ENCODE results near the gene LUZP2.

Gene LUZP2

DNA sequence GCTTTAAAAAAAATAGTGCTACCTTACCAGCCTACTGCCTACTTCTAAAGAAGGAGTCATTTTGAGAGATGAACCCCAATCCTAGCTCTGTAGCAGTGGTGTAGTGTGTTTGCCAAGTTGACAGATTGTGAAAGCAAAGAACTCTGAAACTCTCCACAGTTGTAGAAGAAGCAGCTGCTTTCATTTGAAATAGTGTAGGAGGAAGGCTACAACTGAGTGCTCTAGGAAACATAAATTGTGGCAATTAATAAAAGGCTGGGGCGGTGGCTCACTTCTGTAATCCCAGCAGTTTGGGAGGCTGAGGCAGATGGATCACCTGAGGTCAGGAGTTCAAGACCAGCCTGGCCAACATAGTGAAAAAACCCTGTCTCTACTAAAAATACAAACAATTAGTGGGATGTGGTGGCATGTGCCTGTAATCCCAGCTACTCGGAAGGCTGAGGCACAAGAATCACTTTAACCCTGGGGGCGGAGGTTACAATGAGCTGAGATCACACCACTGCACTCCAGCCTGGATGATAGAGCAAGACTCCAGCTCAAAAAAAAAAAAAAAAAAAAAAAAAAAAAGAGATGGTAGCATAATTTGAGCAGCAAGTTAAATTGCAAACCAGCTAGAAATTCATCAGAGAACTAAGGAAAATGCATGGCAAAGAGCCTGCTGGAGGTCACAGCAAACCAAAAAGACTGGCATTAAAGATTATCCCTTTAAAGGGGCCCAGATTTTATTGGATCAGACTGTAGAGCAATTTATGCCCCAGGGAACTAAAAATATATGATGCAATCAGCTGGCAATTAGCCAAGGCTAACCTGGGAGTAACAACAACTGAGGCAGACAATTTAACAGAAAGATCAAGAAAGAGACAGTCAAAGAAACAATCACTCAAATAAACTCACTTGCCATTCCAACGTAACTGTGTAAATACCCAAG, 112.6 kb downstream of the LUZP2 start:
- TF ChIP-seq ZFX (IDR thresholded peaks at IDR 0.05; ENCODE audit: borderline replicate concordance), result no peak
- TF ChIP-seq, protein P1, sequence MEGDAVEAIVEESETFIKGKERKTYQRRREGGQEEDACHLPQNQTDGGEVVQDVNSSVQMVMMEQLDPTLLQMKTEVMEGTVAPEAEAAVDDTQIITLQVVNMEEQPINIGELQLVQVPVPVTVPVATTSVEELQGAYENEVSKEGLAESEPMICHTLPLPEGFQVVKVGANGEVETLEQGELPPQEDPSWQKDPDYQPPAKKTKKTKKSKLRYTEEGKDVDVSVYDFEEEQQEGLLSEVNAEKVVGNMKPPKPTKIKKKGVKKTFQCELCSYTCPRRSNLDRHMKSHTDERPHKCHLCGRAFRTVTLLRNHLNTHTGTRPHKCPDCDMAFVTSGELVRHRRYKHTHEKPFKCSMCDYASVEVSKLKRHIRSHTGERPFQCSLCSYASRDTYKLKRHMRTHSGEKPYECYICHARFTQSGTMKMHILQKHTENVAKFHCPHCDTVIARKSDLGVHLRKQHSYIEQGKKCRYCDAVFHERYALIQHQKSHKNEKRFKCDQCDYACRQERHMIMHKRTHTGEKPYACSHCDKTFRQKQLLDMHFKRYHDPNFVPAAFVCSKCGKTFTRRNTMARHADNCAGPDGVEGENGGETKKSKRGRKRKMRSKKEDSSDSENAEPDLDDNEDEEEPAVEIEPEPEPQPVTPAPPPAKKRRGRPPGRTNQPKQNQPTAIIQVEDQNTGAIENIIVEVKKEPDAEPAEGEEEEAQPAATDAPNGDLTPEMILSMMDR (IDR thresholded peaks at IDR 0.05), result no peak
- H3K27ac ChIP-seq, result no peak overlapping the region

DNA sequence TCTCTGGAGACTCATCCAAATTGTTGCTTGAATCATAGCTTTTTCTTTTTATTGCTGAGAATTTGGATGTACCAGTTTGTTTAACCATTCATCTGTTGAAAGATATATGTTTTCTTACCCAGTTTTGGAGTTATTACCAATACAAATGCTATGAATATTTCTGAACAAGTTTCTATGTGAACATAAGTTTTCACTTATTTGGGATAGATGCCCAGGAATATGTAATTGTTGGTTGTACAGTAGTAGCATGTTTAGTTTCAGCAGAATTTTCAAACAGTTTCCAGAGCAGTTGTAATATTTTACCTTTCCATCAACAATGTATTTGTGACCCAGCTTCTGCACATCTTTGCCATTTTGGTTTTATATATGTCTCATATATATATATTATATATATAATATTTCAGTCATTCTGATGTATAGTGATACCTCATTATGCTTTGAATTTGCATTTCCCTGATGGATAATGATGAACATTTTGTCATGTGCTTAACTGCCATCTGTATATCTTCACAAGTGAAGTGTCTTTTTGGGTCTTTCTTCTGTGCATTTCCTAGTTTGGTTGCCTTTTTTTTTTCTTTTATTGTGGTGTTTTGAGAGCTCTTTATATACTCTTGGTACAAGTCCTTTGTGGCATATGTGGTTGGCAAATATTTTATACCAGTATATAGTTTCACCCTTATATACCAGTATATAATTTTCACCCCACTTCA, 118.8 kb downstream of the LUZP2 start:
- TF ChIP-seq ZFX (IDR thresholded peaks at IDR 0.05; ENCODE audit: borderline replicate concordance), result no peak
- TF ChIP-seq, protein P1 (IDR thresholded peaks at IDR 0.05), result no peak
- no peak overlapping the region for H3K27ac ChIP-seq

- no peak for TF ChIP-seq ZFX (IDR thresholded peaks at IDR 0.05; ENCODE audit: borderline replicate concordance)
- TF ChIP-seq, protein P1 (IDR thresholded peaks at IDR 0.05), result no peak
- no peak overlapping the region for H3K27ac ChIP-seq
Observed at GRCh38 chr11:24617856-24618255, 121.0 kb downstream of the LUZP2 start.

- H3K27ac ChIP-seq, result no peak overlapping the region
- TF ChIP-seq, protein P1 (IDR thresholded peaks at IDR 0.05), result no peak
- TF ChIP-seq ZFX (IDR thresholded peaks at IDR 0.05; ENCODE audit: borderline replicate concordance), result no peak
Observed at GRCh38 chr11:24619900-24620299, 123.0 kb downstream of the LUZP2 start.

GRCh38 chr11:24622262-24622661, 125.4 kb downstream of the LUZP2 start:
- no peak for TF ChIP-seq ZFX (IDR thresholded peaks at IDR 0.05; ENCODE audit: borderline replicate concordance)
- TF ChIP-seq, protein P1 (IDR thresholded peaks at IDR 0.05), result no peak
- H3K27ac ChIP-seq, result no peak overlapping the region

DNA sequence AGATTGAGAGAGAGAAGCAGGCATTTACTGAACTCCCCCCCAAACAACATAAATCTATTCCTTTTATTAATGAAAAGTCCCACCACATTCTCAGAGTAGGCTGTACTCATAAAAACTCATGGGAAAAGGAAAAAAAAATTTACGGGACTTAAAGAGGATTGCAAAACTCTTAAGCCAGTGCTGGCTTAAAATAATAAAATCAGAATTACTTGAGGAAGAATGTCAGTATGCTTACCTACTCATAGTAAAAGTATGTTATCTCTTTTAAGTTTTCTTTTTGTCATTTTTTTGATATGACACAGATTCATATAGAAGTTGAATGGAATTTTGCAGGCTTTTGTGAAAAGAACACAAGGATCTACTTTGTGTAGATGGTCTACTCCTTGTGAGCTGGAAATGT, 126.3 kb downstream of the LUZP2 start:
- no peak overlapping the region for H3K27ac ChIP-seq
- TF ChIP-seq, protein P1 (IDR thresholded peaks at IDR 0.05), result no peak
- no peak for TF ChIP-seq ZFX (IDR thresholded peaks at IDR 0.05; ENCODE audit: borderline replicate concordance)

DNA sequence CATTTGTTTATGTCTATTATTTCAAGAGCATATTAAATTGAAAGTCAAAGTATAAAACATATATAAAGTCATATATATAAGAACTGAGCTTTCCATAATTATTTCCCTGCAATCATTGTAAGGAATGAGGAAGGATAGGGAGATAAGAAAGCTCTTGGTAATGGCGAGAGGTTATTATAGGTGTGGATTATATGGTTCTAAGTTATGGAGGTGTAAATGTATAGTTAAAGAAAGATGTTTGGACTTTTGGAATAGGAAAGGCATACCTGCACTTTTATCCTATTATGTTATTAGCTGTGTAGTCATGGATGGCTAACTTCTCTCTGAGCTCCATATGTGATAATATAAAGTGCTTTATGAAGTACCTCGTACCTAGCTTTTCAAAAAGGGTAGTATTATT, 127.6 kb downstream of the LUZP2 start:
- TF ChIP-seq, protein P1 (IDR thresholded peaks at IDR 0.05), result no peak
- TF ChIP-seq ZFX (IDR thresholded peaks at IDR 0.05; ENCODE audit: borderline replicate concordance), result no peak
- no peak overlapping the region for H3K27ac ChIP-seq

Measured in 22Rv1 (cell line).